ENCODE results near the gene ARPC4. TPM values are rescaled to one million over a fixed set of nuclear protein-coding genes. Genes with fewer than 3 reads are reported as not detected.
"Not testable (repeated sequence)": the region's sequence is repeated elsewhere in the genome, so short reads cannot be mapped to it uniquely, and the experiment has no call there.

The ARPC4 gene
- polyA plus RNA-seq, 5 donors, result 93.6 to 118 (median 105) TPM

DNA sequence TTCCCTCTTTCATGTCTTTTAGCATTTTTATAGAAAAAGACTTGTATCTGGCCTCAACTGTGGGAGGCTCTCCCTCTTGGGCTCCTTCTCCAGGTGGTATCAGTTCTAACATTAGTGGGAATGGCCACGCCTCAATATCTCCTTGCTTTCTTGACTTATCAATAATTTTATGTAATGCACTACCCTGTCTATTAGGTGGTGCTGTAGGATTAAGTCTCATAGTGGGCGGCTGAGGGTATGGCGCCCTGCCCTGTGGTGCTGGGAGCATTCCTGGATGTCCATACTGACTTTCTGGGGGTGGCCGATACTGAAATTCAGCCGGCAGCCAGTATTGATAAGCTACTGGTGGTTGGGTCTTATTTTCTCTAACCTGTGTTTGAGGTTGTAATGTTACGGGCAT lies 59.6 kb downstream of the ARPC4 start:
- DNase-seq, result no peak

DNA sequence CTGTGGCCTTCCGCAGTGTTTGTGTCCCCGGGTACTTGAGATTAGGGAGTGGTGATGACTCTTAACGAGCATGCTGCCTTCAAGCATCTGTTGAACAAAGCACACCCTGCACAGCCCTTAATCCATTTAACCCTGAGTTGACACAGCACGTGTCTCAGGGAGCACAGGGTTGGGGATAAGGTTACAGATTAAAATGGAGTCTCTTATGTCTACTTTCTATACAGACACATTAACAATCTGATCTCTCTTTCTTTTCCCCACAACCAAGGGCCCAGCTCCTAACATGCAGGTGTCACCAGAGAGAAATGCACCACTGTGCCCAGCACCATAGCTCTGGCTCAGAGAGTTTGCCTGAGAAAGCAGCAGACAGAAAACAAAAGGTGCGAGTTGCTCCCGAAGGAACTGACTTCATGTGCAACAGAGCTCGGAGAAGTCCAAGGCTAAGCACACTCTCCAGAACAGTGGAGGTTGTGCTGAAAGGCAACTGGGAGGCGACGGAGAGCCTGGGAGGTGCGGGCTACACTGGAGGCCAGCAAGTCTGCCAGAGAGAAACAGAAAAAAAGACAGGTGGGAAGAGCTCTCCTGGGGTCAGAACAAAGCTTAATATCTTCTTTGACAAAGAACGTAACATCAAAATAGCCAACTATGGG lies 61.5 kb downstream of the ARPC4 start:
- DNase-seq, result not testable (repeated sequence)

DNA sequence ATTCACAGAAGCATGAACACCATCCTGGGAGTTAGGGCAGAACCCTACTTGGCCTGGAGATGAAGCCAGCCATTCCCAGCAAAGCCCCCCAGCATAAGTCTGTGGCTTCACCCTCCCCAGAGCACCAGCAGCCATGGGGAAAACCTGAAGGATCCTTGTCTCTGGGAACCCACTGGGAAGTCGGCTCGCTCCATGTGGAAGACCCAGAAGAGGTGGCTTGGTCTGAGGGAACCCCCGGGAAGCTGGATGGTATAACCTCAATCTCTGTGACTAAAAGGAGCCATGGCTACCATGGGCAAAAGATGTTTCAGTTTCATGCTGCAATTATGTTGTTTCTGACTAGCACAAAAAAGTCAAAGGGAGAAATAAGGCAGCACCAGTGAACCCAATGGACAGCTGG lies 62.7 kb downstream of the ARPC4 start:
- DNase-seq, result no peak

Other genes starting within 250 kb of the ARPC4 start
- gene LHFPL4, start 239.3 kb upstream of the ARPC4 start, polyA plus RNA-seq (ENCODE audit: insufficient read depth in 1 of 5, insufficient read length in 5 of 5, low replicate concordance in 1 of 5), result under 1 TPM; 0.05 to 0.33 (median 0.10) TPM
- 10 to 100 TPM; 28.3 to 33.2 (median 30.3) TPM for gene MTMR14, start 143.6 kb upstream of the ARPC4 start, polyA plus RNA-seq (ENCODE audit: insufficient read depth in 1 of 5, insufficient read length in 5 of 5, low replicate concordance in 1 of 5)
- under 1 TPM in 4 of 5 donors, not detected in 1; 0.05 to 0.27 (median 0.23) TPM for gene CPNE9, start 89.2 kb upstream of the ARPC4 start, polyA plus RNA-seq (ENCODE audit: insufficient read depth in 1 of 5, insufficient read length in 5 of 5, low replicate concordance in 1 of 5)
- gene BRPF1, start 61.3 kb upstream of the ARPC4 start, polyA plus RNA-seq (ENCODE audit: insufficient read depth in 1 of 5, insufficient read length in 5 of 5, low replicate concordance in 1 of 5), result 10 to 100 TPM; 16.8 to 25.4 (median 18.5) TPM
- gene OGG1, start 43.1 kb upstream of the ARPC4 start, polyA plus RNA-seq (ENCODE audit: insufficient read depth in 1 of 5, insufficient read length in 5 of 5, low replicate concordance in 1 of 5), result 10 to 100 TPM; 65.6 to 75.5 (median 68.7) TPM
- gene CAMK1, start 23.1 kb upstream of the ARPC4 start, polyA plus RNA-seq (ENCODE audit: insufficient read depth in 1 of 5, insufficient read length in 5 of 5, low replicate concordance in 1 of 5), result 10 to 100 TPM; 18.3 to 29.0 (median 23.1) TPM
- 10 to 100 TPM; 66.6 to 95.1 (median 76.4) TPM for gene TADA3, start 609 bp upstream of the ARPC4 start, polyA plus RNA-seq (ENCODE audit: insufficient read depth in 1 of 5, insufficient read length in 5 of 5, low replicate concordance in 1 of 5)
- 100 to 1,000 TPM in 1 of 5 donors, 10 to 100 TPM in 4; 68.4 to 116 (median 85.6) TPM for gene TTLL3, start 17.2 kb downstream of the ARPC4 start, polyA plus RNA-seq (ENCODE audit: insufficient read depth in 1 of 5, insufficient read length in 5 of 5, low replicate concordance in 1 of 5)
- 10 to 100 TPM; 31.0 to 41.7 (median 36.8) TPM for gene RPUSD3, start 50.9 kb downstream of the ARPC4 start, polyA plus RNA-seq (ENCODE audit: insufficient read depth in 1 of 5, insufficient read length in 5 of 5, low replicate concordance in 1 of 5)
- under 1 TPM in 3 of 5 donors, not detected in 2; 0.10 to 0.30 (median 0.21) TPM for gene CIDEC, start 87.2 kb downstream of the ARPC4 start, polyA plus RNA-seq (ENCODE audit: insufficient read depth in 1 of 5, insufficient read length in 5 of 5, low replicate concordance in 1 of 5)
- gene JAGN1, start 97.5 kb downstream of the ARPC4 start, polyA plus RNA-seq (ENCODE audit: insufficient read depth in 1 of 5, insufficient read length in 5 of 5, low replicate concordance in 1 of 5), result 10 to 100 TPM; 36.0 to 39.0 (median 38.7) TPM
- 100 to 1,000 TPM in 2 of 5 donors, 10 to 100 TPM in 3; 74.6 to 102 (median 86.3) TPM for gene IL17RE, start 109.8 kb downstream of the ARPC4 start, polyA plus RNA-seq (ENCODE audit: insufficient read depth in 1 of 5, insufficient read length in 5 of 5, low replicate concordance in 1 of 5)
- 10 to 100 TPM; 39.8 to 56.1 (median 42.6) TPM for gene IL17RC, start 124.0 kb downstream of the ARPC4 start, polyA plus RNA-seq (ENCODE audit: insufficient read depth in 1 of 5, insufficient read length in 5 of 5, low replicate concordance in 1 of 5)
- gene CRELD1, start 140.8 kb downstream of the ARPC4 start, polyA plus RNA-seq (ENCODE audit: insufficient read depth in 1 of 5, insufficient read length in 5 of 5, low replicate concordance in 1 of 5), result 10 to 100 TPM; 37.8 to 75.1 (median 58.3) TPM
- 1 to 10 TPM; 2.9 to 4.7 (median 3.9) TPM for gene PRRT3, start 159.3 kb downstream of the ARPC4 start, polyA plus RNA-seq (ENCODE audit: insufficient read depth in 1 of 5, insufficient read length in 5 of 5, low replicate concordance in 1 of 5)
- gene EMC3, start 193.8 kb downstream of the ARPC4 start, polyA plus RNA-seq (ENCODE audit: insufficient read depth in 1 of 5, insufficient read length in 5 of 5, low replicate concordance in 1 of 5), result 10 to 100 TPM; 59.9 to 76.1 (median 70.4) TPM
- 10 to 100 TPM; 15.5 to 29.0 (median 21.6) TPM for gene FANCD2, start 233.4 kb downstream of the ARPC4 start, polyA plus RNA-seq (ENCODE audit: insufficient read depth in 1 of 5, insufficient read length in 5 of 5, low replicate concordance in 1 of 5)